ENCODE data around the gene RASGRP2.

The RASGRP2 gene

GRCh38 chr11:64739871-64740270 lies 4.1 kb downstream of the RASGRP2 start (continued):
- TF ChIP-seq ZNF70 (CRISPR knock-in tag; IDR thresholded peaks at IDR 0.05) (no peak), PPARA (CRISPR knock-in tag; IDR thresholded peaks at IDR 0.05; ENCODE audit: borderline replicate concordance) (no peak)

DNA sequence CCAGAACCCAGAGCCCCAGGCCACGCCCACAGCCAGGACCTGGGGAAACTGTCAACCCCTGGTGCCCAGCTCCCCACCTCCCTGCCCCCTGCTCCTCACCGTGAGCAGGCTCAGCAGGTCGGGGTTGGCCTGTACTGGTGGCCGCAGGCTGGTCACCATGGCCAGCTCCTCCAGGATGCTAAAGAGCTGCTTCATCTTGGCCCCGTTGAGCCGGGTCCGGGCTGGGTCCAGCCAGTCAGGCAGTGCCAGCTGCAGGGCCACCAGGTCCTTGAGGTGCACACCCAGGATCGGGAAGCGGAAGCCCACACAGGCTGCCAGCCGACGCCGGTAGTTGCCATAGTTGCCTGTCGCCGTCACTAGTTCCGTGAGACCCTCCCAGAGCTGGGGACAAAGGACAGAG lies 7.3 kb downstream of the RASGRP2 start:
- no peak for ATAC-seq
- TF ChIP-seq OSR1 (CRISPR knock-in tag; IDR thresholded peaks at IDR 0.05) (no peak), SNAI2 (CRISPR knock-in tag; IDR thresholded peaks at IDR 0.05) (no peak), GLIS3 (CRISPR knock-in tag; IDR thresholded peaks at IDR 0.05) (no peak), RARB (CRISPR knock-in tag; IDR thresholded peaks at IDR 0.05) (no peak), ZFP3 (CRISPR knock-in tag; IDR thresholded peaks at IDR 0.05) (no peak)
- TF ChIP-seq, protein P1, sequence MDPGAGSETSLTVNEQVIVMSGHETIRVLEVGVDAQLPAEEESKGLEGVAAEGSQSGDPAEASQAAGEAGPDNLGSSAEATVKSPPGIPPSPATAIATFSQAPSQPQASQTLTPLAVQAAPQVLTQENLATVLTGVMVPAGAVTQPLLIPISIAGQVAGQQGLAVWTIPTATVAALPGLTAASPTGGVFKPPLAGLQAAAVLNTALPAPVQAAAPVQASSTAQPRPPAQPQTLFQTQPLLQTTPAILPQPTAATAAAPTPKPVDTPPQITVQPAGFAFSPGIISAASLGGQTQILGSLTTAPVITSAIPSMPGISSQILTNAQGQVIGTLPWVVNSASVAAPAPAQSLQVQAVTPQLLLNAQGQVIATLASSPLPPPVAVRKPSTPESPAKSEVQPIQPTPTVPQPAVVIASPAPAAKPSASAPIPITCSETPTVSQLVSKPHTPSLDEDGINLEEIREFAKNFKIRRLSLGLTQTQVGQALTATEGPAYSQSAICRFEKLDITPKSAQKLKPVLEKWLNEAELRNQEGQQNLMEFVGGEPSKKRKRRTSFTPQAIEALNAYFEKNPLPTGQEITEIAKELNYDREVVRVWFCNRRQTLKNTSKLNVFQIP (CRISPR knock-in tag; IDR thresholded peaks at IDR 0.05; ENCODE audit: borderline replicate concordance, low read depth): no peak

DNA sequence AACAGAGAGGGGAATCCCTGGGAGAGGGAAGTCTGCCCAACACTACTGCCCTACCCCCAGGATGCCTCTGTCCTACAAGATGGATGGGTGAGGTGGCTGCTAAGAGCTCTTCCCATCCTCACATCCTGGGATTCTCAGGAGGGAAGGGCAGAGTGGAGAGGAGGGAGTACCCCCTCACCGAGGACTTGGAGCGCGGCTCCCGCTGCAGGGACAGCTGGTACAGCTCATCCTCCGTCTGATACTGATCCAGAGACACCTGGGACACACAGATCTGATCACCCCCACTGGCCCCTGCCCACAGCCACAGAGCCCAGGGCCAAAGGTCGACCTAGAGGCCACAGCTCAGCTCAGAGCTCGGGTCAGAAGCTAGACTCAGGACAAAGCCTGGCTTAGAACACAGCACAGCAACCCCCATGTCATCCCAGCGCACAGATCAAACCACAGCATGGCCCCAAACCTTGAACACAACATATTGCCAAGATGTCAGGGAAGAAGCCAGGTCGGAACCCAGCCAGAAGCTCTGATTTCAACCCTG lies 8.2 kb downstream of the RASGRP2 start:
- ATAC-seq: no peak
- TF ChIP-seq GLIS3 (CRISPR knock-in tag; IDR thresholded peaks at IDR 0.05): no peak
- no peak for TF ChIP-seq ZFP3 (CRISPR knock-in tag; IDR thresholded peaks at IDR 0.05)
- TF ChIP-seq ZNF565 (CRISPR knock-in tag; conservative IDR thresholded peaks at IDR 0.05; ENCODE audit: low read depth): no peak
- no peak for TF ChIP-seq OSR1 (CRISPR knock-in tag; IDR thresholded peaks at IDR 0.05)
- no peak for TF ChIP-seq SNAI2 (CRISPR knock-in tag; IDR thresholded peaks at IDR 0.05)
- TF ChIP-seq ZNF8 (CRISPR knock-in tag; IDR thresholded peaks at IDR 0.05): no peak
- TF ChIP-seq, protein P2, sequence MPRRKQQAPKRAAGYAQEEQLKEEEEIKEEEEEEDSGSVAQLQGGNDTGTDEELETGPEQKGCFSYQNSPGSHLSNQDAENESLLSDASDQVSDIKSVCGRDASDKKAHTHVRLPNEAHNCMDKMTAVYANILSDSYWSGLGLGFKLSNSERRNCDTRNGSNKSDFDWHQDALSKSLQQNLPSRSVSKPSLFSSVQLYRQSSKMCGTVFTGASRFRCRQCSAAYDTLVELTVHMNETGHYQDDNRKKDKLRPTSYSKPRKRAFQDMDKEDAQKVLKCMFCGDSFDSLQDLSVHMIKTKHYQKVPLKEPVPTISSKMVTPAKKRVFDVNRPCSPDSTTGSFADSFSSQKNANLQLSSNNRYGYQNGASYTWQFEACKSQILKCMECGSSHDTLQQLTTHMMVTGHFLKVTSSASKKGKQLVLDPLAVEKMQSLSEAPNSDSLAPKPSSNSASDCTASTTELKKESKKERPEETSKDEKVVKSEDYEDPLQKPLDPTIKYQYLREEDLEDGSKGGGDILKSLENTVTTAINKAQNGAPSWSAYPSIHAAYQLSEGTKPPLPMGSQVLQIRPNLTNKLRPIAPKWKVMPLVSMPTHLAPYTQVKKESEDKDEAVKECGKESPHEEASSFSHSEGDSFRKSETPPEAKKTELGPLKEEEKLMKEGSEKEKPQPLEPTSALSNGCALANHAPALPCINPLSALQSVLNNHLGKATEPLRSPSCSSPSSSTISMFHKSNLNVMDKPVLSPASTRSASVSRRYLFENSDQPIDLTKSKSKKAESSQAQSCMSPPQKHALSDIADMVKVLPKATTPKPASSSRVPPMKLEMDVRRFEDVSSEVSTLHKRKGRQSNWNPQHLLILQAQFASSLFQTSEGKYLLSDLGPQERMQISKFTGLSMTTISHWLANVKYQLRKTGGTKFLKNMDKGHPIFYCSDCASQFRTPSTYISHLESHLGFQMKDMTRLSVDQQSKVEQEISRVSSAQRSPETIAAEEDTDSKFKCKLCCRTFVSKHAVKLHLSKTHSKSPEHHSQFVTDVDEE (CRISPR knock-in tag; IDR thresholded peaks at IDR 0.05): no peak
- TF ChIP-seq, protein P3, sequence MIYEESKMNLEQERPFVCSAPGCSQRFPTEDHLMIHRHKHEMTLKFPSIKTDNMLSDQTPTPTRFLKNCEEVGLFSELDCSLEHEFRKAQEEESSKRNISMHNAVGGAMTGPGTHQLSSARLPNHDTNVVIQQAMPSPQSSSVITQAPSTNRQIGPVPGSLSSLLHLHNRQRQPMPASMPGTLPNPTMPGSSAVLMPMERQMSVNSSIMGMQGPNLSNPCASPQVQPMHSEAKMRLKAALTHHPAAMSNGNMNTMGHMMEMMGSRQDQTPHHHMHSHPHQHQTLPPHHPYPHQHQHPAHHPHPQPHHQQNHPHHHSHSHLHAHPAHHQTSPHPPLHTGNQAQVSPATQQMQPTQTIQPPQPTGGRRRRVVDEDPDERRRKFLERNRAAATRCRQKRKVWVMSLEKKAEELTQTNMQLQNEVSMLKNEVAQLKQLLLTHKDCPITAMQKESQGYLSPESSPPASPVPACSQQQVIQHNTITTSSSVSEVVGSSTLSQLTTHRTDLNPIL (CRISPR knock-in tag; IDR thresholded peaks at IDR 0.05; ENCODE audit: low read depth): no peak
- no peak for TF ChIP-seq RARB (CRISPR knock-in tag; IDR thresholded peaks at IDR 0.05)
- TF ChIP-seq TOX (CRISPR knock-in tag; IDR thresholded peaks at IDR 0.05; ENCODE audit: borderline replicate concordance): no peak
- no peak for TF ChIP-seq ZNF70 (CRISPR knock-in tag; IDR thresholded peaks at IDR 0.05)
- TF ChIP-seq TCF4 (CRISPR knock-in tag; IDR thresholded peaks at IDR 0.05; ENCODE audit: borderline replicate concordance): no peak
- no peak for TF ChIP-seq CSRNP3 (CRISPR knock-in tag; IDR thresholded peaks at IDR 0.05)
- no peak for TF ChIP-seq ISL1 (CRISPR knock-in tag; IDR thresholded peaks at IDR 0.05)

DNA sequence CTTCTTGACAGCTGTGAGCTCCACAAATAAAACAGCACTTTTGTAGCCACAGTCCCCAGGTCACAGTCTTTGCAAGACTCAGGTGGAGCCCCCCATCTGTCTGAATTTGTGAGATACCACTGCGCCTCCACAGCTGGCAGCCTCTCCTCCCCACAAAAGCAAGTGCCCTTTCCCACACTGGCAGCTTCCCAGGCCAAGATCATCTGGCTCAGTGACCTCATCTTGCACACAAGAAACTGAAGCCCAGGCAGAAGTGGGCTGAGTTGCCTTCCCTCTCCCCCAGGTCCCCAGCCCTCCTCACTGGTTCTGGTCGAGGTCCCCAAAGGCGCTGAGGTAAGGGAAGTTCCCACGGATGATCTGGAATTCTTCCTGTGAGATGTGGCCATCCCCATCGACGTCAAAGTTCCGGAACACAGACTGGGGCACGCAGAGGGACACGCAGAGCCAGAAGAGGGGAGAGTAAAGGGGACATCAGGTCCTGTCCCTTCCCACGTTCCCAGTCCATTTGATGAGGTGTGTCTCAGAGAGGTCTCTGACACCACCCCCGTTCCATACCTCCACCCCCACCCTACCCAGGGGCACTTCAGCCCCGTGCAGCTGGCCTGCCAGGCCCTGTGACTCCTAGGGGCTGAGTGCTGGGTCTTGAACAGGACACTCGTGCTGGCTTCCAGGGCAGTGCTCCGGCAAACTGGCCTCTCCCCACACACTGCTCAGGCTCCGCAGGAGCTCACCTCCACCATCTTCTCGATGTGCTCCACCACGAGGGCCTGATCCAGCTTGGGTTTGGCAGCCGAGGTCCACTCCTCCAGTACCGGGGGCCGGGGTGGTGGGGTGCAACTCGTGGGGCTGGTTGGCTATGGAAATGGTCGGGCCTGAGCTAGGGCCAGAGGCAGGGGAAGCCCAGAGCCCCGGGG lies 8.9 kb downstream of the RASGRP2 start:
- ATAC-seq: no peak
- TF ChIP-seq ZFP3 (CRISPR knock-in tag; IDR thresholded peaks at IDR 0.05) (no peak), ZNF70 (CRISPR knock-in tag; IDR thresholded peaks at IDR 0.05) (no peak), CSRNP3 (CRISPR knock-in tag; IDR thresholded peaks at IDR 0.05) (no peak), ISL1 (CRISPR knock-in tag; IDR thresholded peaks at IDR 0.05) (no peak), ESRRG (CRISPR knock-in tag; IDR thresholded peaks at IDR 0.05) (no peak), ZC3H10 (CRISPR knock-in tag; IDR thresholded peaks at IDR 0.05) (no peak), TCF4 (CRISPR knock-in tag; IDR thresholded peaks at IDR 0.05; ENCODE audit: borderline replicate concordance) (no peak), SNAI2 (CRISPR knock-in tag; IDR thresholded peaks at IDR 0.05) (no peak), BACH2 (CRISPR knock-in tag; IDR thresholded peaks at IDR 0.05; ENCODE audit: borderline replicate concordance) (no peak)
- TF ChIP-seq, protein P1 (CRISPR knock-in tag; IDR thresholded peaks at IDR 0.05; ENCODE audit: borderline replicate concordance, low read depth): no peak
- TF ChIP-seq, protein P3 (CRISPR knock-in tag; IDR thresholded peaks at IDR 0.05; ENCODE audit: low read depth): no peak

Measured in SK-N-SH treated with all-trans-retinoic acid at 6 μM for 48 hours (cell line).